ENCODE results near the gene ADAT3. TPM values are rescaled to one million over a fixed set of nuclear protein-coding genes. Genes with fewer than 3 reads are reported as not detected.
A peak's percentile ranks its signal among the peaks of the same experiment; 100 is the strongest.

Gene ADAT3
- total RNA-seq, 2 donors from 2014 or later, result 1.7 to 4.0 TPM

- H3K4me3 ChIP-seq, result peak overlapping the region in 1 of 2 donors; percentile 64
- DNase-seq (ENCODE audit: low spot score), result no peak
- no peaks in the 10 kb centered on the region for H3K36me3 ChIP-seq
- peaks cover 0 to 31% of the 10 kb centered on the region in 2 donors for H3K4me1 ChIP-seq
- no peak for TF ChIP-seq CTCF (IDR thresholded peaks at IDR 0.05)
- no peaks in the 10 kb centered on the region for H3K9me3 ChIP-seq
- peak overlapping the region; percentile 88 to 90 for H3K27ac ChIP-seq
- no peaks in the 10 kb centered on the region for H3K27me3 ChIP-seq
Observed at GRCh38 chr19:1865172-1866010, 39.8 kb upstream of the ADAT3 start.

GRCh38 chr19:1866693-1867348 is 38.4 kb upstream of the ADAT3 start:
- peaks cover 0 to 19% of the 10 kb centered on the region in 2 donors for H3K4me1 ChIP-seq
- no peaks in the 10 kb centered on the region for H3K9me3 ChIP-seq
- H3K4me3 ChIP-seq, result no peak overlapping the region
- no peak for TF ChIP-seq CTCF (IDR thresholded peaks at IDR 0.05)
- no peak overlapping the region for H3K27ac ChIP-seq
- peaks cover 4% of the 10 kb centered on the region for H3K36me3 ChIP-seq
- no peak for DNase-seq (ENCODE audit: low spot score)
- no peaks in the 10 kb centered on the region for H3K27me3 ChIP-seq

- Histone ChIP-seq H3K27me3 (no peaks in the 10 kb centered on the region), H3K27ac (no peak overlapping the region), H3K9me3 (no peaks in the 10 kb centered on the region), H3K36me3 (peaks cover 4% of the 10 kb centered on the region), H3K4me1 (peaks cover 0 to 19% of the 10 kb centered on the region in 2 donors), H3K4me3 (no peak overlapping the region)
- TF ChIP-seq CTCF (IDR thresholded peaks at IDR 0.05), result no peak
- no peak for DNase-seq (ENCODE audit: low spot score)
Observed at GRCh38 chr19:1867349-1867724, 37.9 kb upstream of the ADAT3 start.

- H3K4me3 ChIP-seq, result no peak overlapping the region
- DNase-seq (ENCODE audit: low spot score), result no peak
- TF ChIP-seq CTCF (IDR thresholded peaks at IDR 0.05), result no peak
- H3K4me1 ChIP-seq, result peaks cover 0 to 34% of the 10 kb centered on the region in 2 donors
- H3K27me3 ChIP-seq, result no peaks in the 10 kb centered on the region
- no peaks in the 10 kb centered on the region for H3K9me3 ChIP-seq
- no peak overlapping the region for H3K27ac ChIP-seq
- peaks cover 4% of the 10 kb centered on the region for H3K36me3 ChIP-seq
Observed at GRCh38 chr19:1868971-1869370, 36.2 kb upstream of the ADAT3 start.

- TF ChIP-seq CTCF (IDR thresholded peaks at IDR 0.05), result no peak
- H3K27me3 ChIP-seq, result no peaks in the 10 kb centered on the region
- H3K27ac ChIP-seq, result no peak overlapping the region
- no peak for DNase-seq (ENCODE audit: low spot score)
- H3K4me3 ChIP-seq, result no peak overlapping the region
- H3K9me3 ChIP-seq, result no peaks in the 10 kb centered on the region
- peaks cover 4% of the 10 kb centered on the region for H3K36me3 ChIP-seq
- peaks cover 0 to 38% of the 10 kb centered on the region in 2 donors for H3K4me1 ChIP-seq
Observed at GRCh38 chr19:1871140-1871597, 34.0 kb upstream of the ADAT3 start.
